ENCODE measurements around the gene ARHGEF16.

DNA sequence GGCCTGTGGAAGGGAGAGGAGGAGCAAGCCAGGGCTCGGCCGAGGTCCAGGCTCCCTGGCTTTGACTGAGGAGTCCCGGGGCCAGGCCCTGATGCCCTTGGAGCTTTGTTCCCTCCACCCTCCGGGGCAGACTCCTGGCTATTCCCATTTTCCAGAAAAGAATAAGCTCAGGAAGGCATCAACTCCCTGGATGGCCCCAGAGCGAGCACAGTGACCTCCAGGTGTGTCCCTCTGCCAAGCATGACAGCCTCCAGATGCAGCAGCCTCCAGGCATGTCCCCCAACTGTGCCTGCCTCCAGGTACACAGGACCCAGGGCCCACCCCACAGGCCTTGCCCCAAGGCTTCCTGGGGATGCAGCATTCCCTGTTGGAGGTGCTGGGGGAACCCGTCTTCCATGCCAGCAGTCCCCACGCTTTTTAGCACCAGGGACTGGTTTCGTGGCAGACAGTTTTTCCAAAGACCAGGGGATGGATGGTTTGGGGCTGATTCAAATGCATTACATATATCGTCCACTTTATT lies 15.7 kb upstream of the ARHGEF16 start:
- TF ChIP-seq EZH2 (IDR thresholded peaks at IDR 0.05; ENCODE audit: insufficient read depth, poor library complexity, severe bottlenecking) (no peak), EZH2phosphoT487 (IDR thresholded peaks at IDR 0.05; ENCODE audit: insufficient read depth, low read depth) (no peak)

Measured in GM23248 (cell line).